ENCODE data around the gene PRPF6. TPM values are rescaled to one million over a fixed set of nuclear protein-coding genes. Genes with fewer than 3 reads are reported as not detected.

PRPF6 gene
- polyA plus RNA-seq, 2 of the 4 experiments (the other 2 are of a cell fraction), result 42.8 to 47.2 TPM

DNA sequence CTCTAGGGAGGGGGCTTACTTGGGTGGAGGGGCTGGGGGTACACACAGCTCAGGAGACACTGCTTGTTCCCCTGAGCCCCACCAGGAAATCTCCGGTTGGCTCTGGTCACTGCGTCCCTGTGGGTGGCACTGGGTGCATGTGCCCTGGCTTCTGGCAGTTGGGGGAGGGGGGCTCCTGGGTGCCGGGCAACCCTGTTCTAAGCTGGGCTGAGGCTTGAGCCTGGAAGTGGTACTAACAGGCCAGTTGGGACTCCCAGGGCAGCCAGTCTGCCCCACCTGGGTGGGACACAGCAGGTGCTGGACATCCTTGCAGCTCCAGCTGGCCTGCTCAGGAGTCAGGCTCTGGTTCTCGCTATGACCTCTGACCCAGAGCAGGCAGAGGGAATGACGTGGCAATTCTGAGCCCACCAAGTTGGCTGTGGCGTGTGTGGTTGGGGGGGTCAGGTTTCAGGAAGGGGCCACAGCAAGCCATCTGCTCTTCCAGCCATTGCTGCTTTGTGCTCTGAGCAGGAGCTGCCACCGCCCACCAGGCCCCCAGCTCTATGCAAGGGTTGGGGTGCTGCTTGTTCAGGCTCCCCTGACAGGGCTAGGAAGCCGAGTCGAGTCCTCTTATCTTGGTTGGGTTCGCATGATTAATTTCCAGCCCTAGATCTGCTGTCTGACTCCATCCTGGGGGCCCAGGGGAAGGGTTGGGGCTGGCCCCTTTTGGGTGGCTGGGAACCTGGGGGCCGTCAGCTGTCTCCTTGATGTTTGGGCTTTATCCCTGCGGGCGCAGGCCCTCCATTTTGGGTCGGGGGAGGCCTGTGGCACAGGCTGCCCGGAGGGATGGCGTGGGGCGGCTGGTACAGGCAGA is 55.6 kb downstream of the PRPF6 start:
- Histone ChIP-seq H3K27ac (no peak overlapping the region), H3K4me1 (peaks cover 13% of the 10 kb centered on the region; the same call in 2 of the 3 replicates), H3K4me3 (no peak overlapping the region), H3K9me3 (no peaks in the 10 kb centered on the region), H3K4me2 (no peak overlapping the region)
- no peak for DNase-seq (ENCODE audit: low read depth in 1 of 2, low spot score in 1 of 2)
- WGBS (ENCODE audit: missing lambda C conversion rate), result 81% methylated on average over 8 of the region's 17 CpGs
- ATAC-seq, result no peak
- no peak for FAIRE-seq
- TF ChIP-seq HDAC2 (IDR thresholded peaks at IDR 0.05), result no peak
- no peak for TF ChIP-seq EHMT2 (IDR thresholded peaks at IDR 0.05; ENCODE audit: low read depth)
- TF ChIP-seq, protein P1, sequence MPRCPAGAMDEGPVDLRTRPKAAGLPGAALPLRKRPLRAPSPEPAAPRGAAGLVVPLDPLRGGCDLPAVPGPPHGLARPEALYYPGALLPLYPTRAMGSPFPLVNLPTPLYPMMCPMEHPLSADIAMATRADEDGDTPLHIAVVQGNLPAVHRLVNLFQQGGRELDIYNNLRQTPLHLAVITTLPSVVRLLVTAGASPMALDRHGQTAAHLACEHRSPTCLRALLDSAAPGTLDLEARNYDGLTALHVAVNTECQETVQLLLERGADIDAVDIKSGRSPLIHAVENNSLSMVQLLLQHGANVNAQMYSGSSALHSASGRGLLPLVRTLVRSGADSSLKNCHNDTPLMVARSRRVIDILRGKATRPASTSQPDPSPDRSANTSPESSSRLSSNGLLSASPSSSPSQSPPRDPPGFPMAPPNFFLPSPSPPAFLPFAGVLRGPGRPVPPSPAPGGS (IDR thresholded peaks at IDR 0.05), result no peak
- TF ChIP-seq NPAS2 (CRISPR knock-in tag; IDR thresholded peaks at IDR 0.05; ENCODE audit: borderline replicate concordance), result no peak
- no peak for TF ChIP-seq RCOR1 (IDR thresholded peaks at IDR 0.05; ENCODE audit: low read depth, low read length)
- TF ChIP-seq KDM5A (IDR thresholded peaks at IDR 0.05), result no peak
- TF ChIP-seq ZNF302 (CRISPR knock-in tag; IDR thresholded peaks at IDR 0.05), result no peak
- TF ChIP-seq, protein P2, sequence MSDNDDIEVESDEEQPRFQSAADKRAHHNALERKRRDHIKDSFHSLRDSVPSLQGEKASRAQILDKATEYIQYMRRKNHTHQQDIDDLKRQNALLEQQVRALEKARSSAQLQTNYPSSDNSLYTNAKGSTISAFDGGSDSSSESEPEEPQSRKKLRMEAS (IDR thresholded peaks at IDR 0.05), result no peak
- TF ChIP-seq POLR2AphosphoS2 (conservative IDR thresholded peaks at IDR 0.05; ENCODE audit: low read length), result no peak
- no peak for TF ChIP-seq RARB (CRISPR knock-in tag; IDR thresholded peaks at IDR 0.05)
- TF ChIP-seq, protein P3, sequence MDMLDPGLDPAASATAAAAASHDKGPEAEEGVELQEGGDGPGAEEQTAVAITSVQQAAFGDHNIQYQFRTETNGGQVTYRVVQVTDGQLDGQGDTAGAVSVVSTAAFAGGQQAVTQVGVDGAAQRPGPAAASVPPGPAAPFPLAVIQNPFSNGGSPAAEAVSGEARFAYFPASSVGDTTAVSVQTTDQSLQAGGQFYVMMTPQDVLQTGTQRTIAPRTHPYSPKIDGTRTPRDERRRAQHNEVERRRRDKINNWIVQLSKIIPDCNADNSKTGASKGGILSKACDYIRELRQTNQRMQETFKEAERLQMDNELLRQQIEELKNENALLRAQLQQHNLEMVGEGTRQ (IDR thresholded peaks at IDR 0.05), result no peak
- no peak for TF ChIP-seq HEYL (CRISPR knock-in tag; IDR thresholded peaks at IDR 0.05)
- POLR2A ChIA-PET, result interaction anchor here (0.5 kb wide), 1 partner anchor 24 kb away, joined by 5 read pairs; no protein-coding TSS in a partner anchor
- CTCF ChIA-PET, result interaction anchor here (0.8 to 7.1 kb wide), 7 partner anchors 10 to 62 kb away, joined by 3 to 143 read pairs (median 8); partner anchors contain the start of genes PRPF6 and TCEA2

- no peak for TF ChIP-seq JUNB (IDR thresholded peaks at IDR 0.05)
- no peak for TF ChIP-seq HES2 (IDR thresholded peaks at IDR 0.05)
- no peak for TF ChIP-seq RCOR1 (IDR thresholded peaks at IDR 0.05; ENCODE audit: low read depth, low read length)
- no peak for TF ChIP-seq BHLHE40 (IDR thresholded peaks at IDR 0.05; ENCODE audit: low read depth, low read length)
- TF ChIP-seq TP53 (CRISPR knock-in tag; IDR thresholded peaks at IDR 0.05), result no peak
- TF ChIP-seq, protein P4, sequence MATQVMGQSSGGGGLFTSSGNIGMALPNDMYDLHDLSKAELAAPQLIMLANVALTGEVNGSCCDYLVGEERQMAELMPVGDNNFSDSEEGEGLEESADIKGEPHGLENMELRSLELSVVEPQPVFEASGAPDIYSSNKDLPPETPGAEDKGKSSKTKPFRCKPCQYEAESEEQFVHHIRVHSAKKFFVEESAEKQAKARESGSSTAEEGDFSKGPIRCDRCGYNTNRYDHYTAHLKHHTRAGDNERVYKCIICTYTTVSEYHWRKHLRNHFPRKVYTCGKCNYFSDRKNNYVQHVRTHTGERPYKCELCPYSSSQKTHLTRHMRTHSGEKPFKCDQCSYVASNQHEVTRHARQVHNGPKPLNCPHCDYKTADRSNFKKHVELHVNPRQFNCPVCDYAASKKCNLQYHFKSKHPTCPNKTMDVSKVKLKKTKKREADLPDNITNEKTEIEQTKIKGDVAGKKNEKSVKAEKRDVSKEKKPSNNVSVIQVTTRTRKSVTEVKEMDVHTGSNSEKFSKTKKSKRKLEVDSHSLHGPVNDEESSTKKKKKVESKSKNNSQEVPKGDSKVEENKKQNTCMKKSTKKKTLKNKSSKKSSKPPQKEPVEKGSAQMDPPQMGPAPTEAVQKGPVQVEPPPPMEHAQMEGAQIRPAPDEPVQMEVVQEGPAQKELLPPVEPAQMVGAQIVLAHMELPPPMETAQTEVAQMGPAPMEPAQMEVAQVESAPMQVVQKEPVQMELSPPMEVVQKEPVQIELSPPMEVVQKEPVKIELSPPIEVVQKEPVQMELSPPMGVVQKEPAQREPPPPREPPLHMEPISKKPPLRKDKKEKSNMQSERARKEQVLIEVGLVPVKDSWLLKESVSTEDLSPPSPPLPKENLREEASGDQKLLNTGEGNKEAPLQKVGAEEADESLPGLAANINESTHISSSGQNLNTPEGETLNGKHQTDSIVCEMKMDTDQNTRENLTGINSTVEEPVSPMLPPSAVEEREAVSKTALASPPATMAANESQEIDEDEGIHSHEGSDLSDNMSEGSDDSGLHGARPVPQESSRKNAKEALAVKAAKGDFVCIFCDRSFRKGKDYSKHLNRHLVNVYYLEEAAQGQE (IDR thresholded peaks at IDR 0.05), result no peak
- TF ChIP-seq ZSCAN20 (CRISPR knock-in tag; IDR thresholded peaks at IDR 0.05), result no peak
- no peak for TF ChIP-seq ATOH8 (CRISPR knock-in tag; IDR thresholded peaks at IDR 0.05; ENCODE audit: low read depth)
- TF ChIP-seq, protein P2 (IDR thresholded peaks at IDR 0.05), result no peak
- no peak for TF ChIP-seq HDAC2 (IDR thresholded peaks at IDR 0.05)
- TF ChIP-seq CEBPB (IDR thresholded peaks at IDR 0.05), result no peak
- no peak for TF ChIP-seq RNF2 (IDR thresholded peaks at IDR 0.05; ENCODE audit: borderline replicate concordance, low read depth)
- TF ChIP-seq TFCP2L1 (CRISPR knock-in tag; IDR thresholded peaks at IDR 0.05), result no peak
- no peak for TF ChIP-seq KDM5A (IDR thresholded peaks at IDR 0.05)
- TF ChIP-seq NR3C1 (IDR thresholded peaks at IDR 0.05), result no peak
- TF ChIP-seq EP300 (IDR thresholded peaks at IDR 0.05), result no peak
- no peak for TF ChIP-seq HMGXB4 (CRISPR knock-in tag; IDR thresholded peaks at IDR 0.05; ENCODE audit: borderline replicate concordance)
- TF ChIP-seq RARB (CRISPR knock-in tag; IDR thresholded peaks at IDR 0.05), result no peak
- TF ChIP-seq POLR2AphosphoS2 (conservative IDR thresholded peaks at IDR 0.05; ENCODE audit: low read length), result no peak
- no peak overlapping the region for H3K27ac ChIP-seq
- ChIA-PET POLR2A (interaction anchor here (0.5 to 1.5 kb wide), 2 partner anchors 24 to 330 kb away, joined by 4 to 5 read pairs; partner anchors contain the start of genes ARFRP1 and ZGPAT), CTCF (interaction anchor here (0.8 to 7.1 kb wide), 7 partner anchors 10 to 63 kb away, joined by 3 to 143 read pairs (median 26); partner anchors contain the start of genes PRPF6 and TCEA2)
- no peaks in the 10 kb centered on the region for H3K9me3 ChIP-seq
- no peak overlapping the region for H3K4me2 ChIP-seq
- peaks cover 13% of the 10 kb centered on the region; the same call in 2 of the 3 replicates for H3K4me1 ChIP-seq
- no peak overlapping the region for H3K4me3 ChIP-seq
- no peak for FAIRE-seq
- no peak for ATAC-seq
- 100% methylated on average over 3 of the region's 3 CpGs for WGBS (ENCODE audit: missing lambda C conversion rate)
- no peak for DNase-seq (ENCODE audit: low read depth in 1 of 2, low spot score in 1 of 2)
These were observed 56.2 kb downstream of the PRPF6 start for GRCh38 chr20:64037199-64037497.
